IMR-90 (cell line): ENCODE measurements around the gene NCBP2L. TPM values are rescaled to one million over a fixed set of nuclear protein-coding genes. Genes with fewer than 3 reads are reported as not detected.

ENCODE experiments used
- ATAC-seq: fragments of 200-7000 bp; cut with Tn5 transposase; 2 replicates; pipeline ENCODE4 v1.9.1; 2020; ENCODE audit warnings: low read depth, mild to moderate bottlenecking, moderate library complexity
- BruUV-seq: library from RNA; stranded (reverse); fragments of 400-500 nt; replicated peaks from 2 replicates; lab custom pipeline; 2021; lab: Mats Ljungman, UMichigan
- CTCF ChIA-PET: fragments of 300-600 bp; formaldehyde crosslinking; extraction: SDS; loops from one replicate; lab custom pipeline; 2021; ENCODE audit warnings: antibody characterized with exemption; lab: Yijun Ruan, JAX
- POLR2A ChIA-PET: fragments of 300-600 bp; sonication (Branson Sonifier 250); formaldehyde crosslinking; loops from one replicate; lab custom pipeline; 2022; ENCODE audit warnings: antibody characterized with exemption; ENCODE audit not compliant: unreplicated experiment; lab: Charles Lee
- DNase-seq: peaks from one replicate; pipeline ENCODE4 v3.0.0; 2013
- H2AFZ ChIP-seq: replicated peaks from 2 replicates; pipeline ENCODE3; 2013; ENCODE audit warnings: low read length, mild to moderate bottlenecking; ENCODE audit not compliant: poor library complexity
- H2AK5ac ChIP-seq: 2 replicates; pipeline ENCODE4 v1.6.1; 2013; ENCODE audit warnings: low read depth, low read length, inconsistent platforms
- H2AK9ac ChIP-seq: replicated peaks from 2 replicates; pipeline ENCODE3; 2013; ENCODE audit warnings: mild to moderate bottlenecking, low read depth, low read length, moderate library complexity; ENCODE audit not compliant: poor library complexity
- H2BK120ac ChIP-seq: 2 replicates; pipeline ENCODE4 v1.6.1; 2013; ENCODE audit warnings: low read depth, low read length, inconsistent platforms
- H2BK15ac ChIP-seq: 3 replicates; pipeline ENCODE4 v1.6.1; 2013; ENCODE audit warnings: low read depth, low read length, inconsistent platforms
- H2BK20ac ChIP-seq: 2 replicates; pipeline ENCODE4 v1.6.1; 2013; ENCODE audit warnings: low read depth, mild to moderate bottlenecking, inconsistent platforms, low read length, moderate library complexity
- H2BK5ac ChIP-seq: 2 replicates; pipeline ENCODE4 v1.6.1; 2013; ENCODE audit warnings: mild to moderate bottlenecking, low read depth, low read length, inconsistent platforms; ENCODE audit not compliant: poor library complexity, severe bottlenecking
- H3K14ac ChIP-seq: replicated peaks from 2 replicates; pipeline ENCODE4 v1.6.1; 2013; ENCODE audit warnings: low read depth, low read length, inconsistent platforms
- H3K18ac ChIP-seq: 2 replicates; pipeline ENCODE4 v1.6.1; 2013; ENCODE audit warnings: low read depth, low read length, control low read depth
- H3K23ac ChIP-seq: 2 replicates; pipeline ENCODE4 v1.6.1; 2013; ENCODE audit warnings: low read depth, low read length, inconsistent platforms
- H3K27ac ChIP-seq: 2 replicates; pipeline ENCODE4 v1.5.1; 2013; ENCODE audit warnings: mild to moderate bottlenecking, control low read depth, low read length; ENCODE audit not compliant: insufficient read depth
- H3K27me3 ChIP-seq: 2 replicates; pipeline ENCODE4 v1.6.1; 2013; ENCODE audit warnings: low read length; ENCODE audit not compliant: control insufficient read depth, insufficient read depth
- H3K36me3 ChIP-seq: 2 replicates; pipeline ENCODE4 v1.6.1; 2013; ENCODE audit warnings: low read length, mixed read lengths; ENCODE audit not compliant: control insufficient read depth, insufficient read depth
- H3K4ac ChIP-seq: 2 replicates; pipeline ENCODE4 v1.6.1; 2013; ENCODE audit warnings: low read depth, low read length, inconsistent platforms
- H3K4me1 ChIP-seq: 2 replicates; pipeline ENCODE4 v1.6.1; 2013; ENCODE audit warnings: low read length, mixed read lengths; ENCODE audit not compliant: control insufficient read depth, insufficient read depth
- H3K4me2 ChIP-seq: 2 replicates; pipeline ENCODE4 v1.6.1; 2013; ENCODE audit warnings: low read depth, mild to moderate bottlenecking, control low read depth, low read length, moderate library complexity
- H3K4me3 ChIP-seq: 2 replicates; pipeline ENCODE4 v1.5.1; 2013; ENCODE audit warnings: low read depth, mild to moderate bottlenecking, control low read depth, low read length, moderate library complexity; ENCODE audit not compliant: insufficient read depth
- H3K56ac ChIP-seq: 2 replicates; pipeline ENCODE4 v1.6.1; 2013; ENCODE audit warnings: low read length, inconsistent platforms; ENCODE audit not compliant: insufficient read depth; ENCODE audit errors: extremely low read depth
- H3K79me1 ChIP-seq, 2 experiments: 2 replicates each; pipeline ENCODE4 v1.6.1; 2013; ENCODE audit warnings: low read length in 2 of 2, inconsistent platforms in 1 of 2, low read depth in 1 of 2
- H3K9ac ChIP-seq: 2 replicates; pipeline ENCODE4 v1.6.1; 2013; ENCODE audit warnings: low read depth, low read length, control low read depth
- H3K9me1 ChIP-seq: 2 replicates; pipeline ENCODE4 v1.6.1; 2013; ENCODE audit warnings: low read length, inconsistent platforms; ENCODE audit not compliant: insufficient read depth
- H3K9me3 ChIP-seq: 2 replicates; pipeline ENCODE4 v1.6.1; 2013; ENCODE audit warnings: low read length; ENCODE audit not compliant: control insufficient read depth, insufficient read depth
- H4K20me1 ChIP-seq: 2 replicates; pipeline ENCODE4 v1.6.1; 2013; ENCODE audit warnings: low read length, inconsistent platforms; ENCODE audit not compliant: insufficient read depth
- H4K5ac ChIP-seq: 2 replicates; pipeline ENCODE4 v1.6.1; 2013; ENCODE audit warnings: mild to moderate bottlenecking, low read depth, low read length, control low read depth
- H4K8ac ChIP-seq, 2 experiments: 2 replicates each; pipeline ENCODE4 v1.6.1; 2013; ENCODE audit warnings: low read depth in 2 of 2, low read length in 2 of 2, control low read depth in 1 of 2, inconsistent platforms in 1 of 2
- H4K91ac ChIP-seq: 2 replicates; pipeline ENCODE4 v1.6.1; 2013; ENCODE audit warnings: low read depth, low read length, inconsistent platforms; ENCODE audit not compliant: insufficient read depth
- CEBPB ChIP-seq: IDR thresholded peaks from 2 replicates; pipeline ENCODE4 v1.6.1; 2012; ENCODE audit warnings: low read depth, low read length, improper control_type of control experiment
- CHD1 ChIP-seq: IDR thresholded peaks from 2 replicates; pipeline ENCODE4 v1.6.1; 2012; ENCODE audit warnings: low read depth, low read length, improper control_type of control experiment
- FOS ChIP-seq: fragments of 150-350 bp; IDR thresholded peaks from 2 replicates; pipeline ENCODE4 v1.6.1; 2016; ENCODE audit warnings: low read depth, low read length
- MAZ ChIP-seq: IDR thresholded peaks from 2 replicates; pipeline ENCODE4 v1.6.1; 2012; ENCODE audit warnings: low read depth, mild to moderate bottlenecking, low read length, improper control_type of control experiment, moderate library complexity, borderline replicate concordance
- MXI1 ChIP-seq: IDR thresholded peaks from 2 replicates; pipeline ENCODE4 v1.6.1; 2012; ENCODE audit warnings: low read depth, mild to moderate bottlenecking, low read length, moderate library complexity, borderline replicate concordance
- POLR2A ChIP-seq: IDR thresholded peaks from 2 replicates; pipeline ENCODE4 v1.6.1; 2012; ENCODE audit warnings: mild to moderate bottlenecking, low read depth, low read length
- RAD21 ChIP-seq: IDR thresholded peaks from 2 replicates; pipeline ENCODE4 v1.6.1; 2012; ENCODE audit warnings: low read length, improper control_type of control experiment
- RCOR1 ChIP-seq: IDR thresholded peaks from 2 replicates; pipeline ENCODE4 v1.6.1; 2012; ENCODE audit warnings: mild to moderate bottlenecking, low read length, improper control_type of control experiment; ENCODE audit not compliant: insufficient replicate concordance
- RFX5 ChIP-seq: IDR thresholded peaks from 2 replicates; pipeline ENCODE4 v1.8.0; 2012; ENCODE audit warnings: low read depth, mild to moderate bottlenecking, low read length, moderate library complexity
- SMC3 ChIP-seq: fragments of 150-350 bp; IDR thresholded peaks from 2 replicates; pipeline ENCODE4 v1.6.1; 2016; ENCODE audit warnings: low read depth, mild to moderate bottlenecking, antibody characterized with exemption, low read length, moderate library complexity
- WGBS, 2 experiments: methylation state at CpG; one replicate each; pipeline versions ENCODE4 v1.1.5 to v1.1.7; 2013; ENCODE audit warnings: missing lambda C conversion rate in 2 of 2; ENCODE audit not compliant: insufficient read length in 1 of 2; ENCODE audit errors: extremely low coverage in 2 of 2; 5-methylcytosine and 5-hydroxymethylcytosine counted together
- dilution Hi-C: fragments of 300-500 bp; cut with HindIII; formaldehyde crosslinking; loops from one replicate; pipeline ENCODE4 v1.14.3; 2018; ENCODE audit warnings: low sequenced_read_pairs; ENCODE audit not compliant: unreplicated experiment
- in situ Hi-C: fragments of 300-500 bp; cut with MboI; formaldehyde crosslinking; loops from 3 replicates; pipeline ENCODE4 v1.14.3; 2019; ENCODE audit warnings: low sequenced_read_pairs, inconsistent platforms, mixed read lengths
- intact Hi-C: fragments of 100-400 bp; cut with micrococcal nuclease; formaldehyde crosslinking; loops from 2 replicates; pipeline ENCODE4 v1.10.0; 2022
- polyA plus RNA-seq, 3 experiments: library from polyadenylated mRNA; depleted of rRNA; stranded (reverse); fragments of >200 nt; gene quantifications; 2 replicates each; pipeline ENCODE4 v1.2.3, GENCODE V29; 2012; ENCODE audit warnings: low replicate concordance in 1 of 3
- total RNA-seq: library from RNA; depleted of rRNA; stranded (reverse); fragments of >200 nt; gene quantifications from 2 replicates; pipeline ENCODE4 v1.2.3, GENCODE V29; 2012
- TF ChIP-seq, protein P1 (sequence below): conservative IDR thresholded peaks from 2 replicates; pipeline ENCODE4 v1.5.1; 2012; ENCODE audit warnings: mild to moderate bottlenecking, low read depth, low read length, improper control_type of control experiment
- TF ChIP-seq, protein P2 (sequence below): fragments of 150-350 bp; IDR thresholded peaks from 2 replicates; pipeline ENCODE4 v1.6.1; 2016; ENCODE audit warnings: low read depth, mild to moderate bottlenecking, low read length, moderate library complexity, borderline replicate concordance

Gene NCBP2L
- total and polyA plus RNA-seq, 2 of the 4 experiments (the other 2 are of a cell fraction), result not detected

DNA sequence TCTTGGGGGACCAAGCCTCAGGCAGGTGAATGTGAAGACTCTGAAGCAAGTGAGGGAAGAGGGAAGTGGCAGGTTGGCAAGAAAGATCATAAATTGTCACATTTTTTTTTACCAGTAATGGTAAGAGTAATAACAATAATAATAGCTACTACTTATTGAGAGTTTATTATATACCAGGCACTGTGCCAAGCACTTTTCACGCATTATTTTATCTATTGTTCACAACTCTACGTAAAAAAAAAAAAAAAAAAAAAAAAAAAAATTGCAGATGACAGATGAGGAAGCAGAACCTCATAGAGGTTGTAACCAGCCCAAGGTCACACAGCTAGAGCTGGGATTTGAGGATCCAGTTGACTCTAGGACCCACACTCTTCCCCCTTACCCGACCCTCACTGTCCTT is 42.9 kb upstream of the NCBP2L start:
- Histone ChIP-seq H3K4me1 (peaks cover 5% of the 10 kb centered on the region), H3K18ac (no peak overlapping the region), H4K91ac (no peak overlapping the region), H3K27ac (no peak overlapping the region), H2BK5ac (no peak overlapping the region), H3K79me1 (no peaks in the 10 kb centered on the region), H4K20me1 (peaks cover 4% of the 10 kb centered on the region; the same call in 1 of the 2 replicates), H3K4ac (no peak overlapping the region), H3K14ac (no peak overlapping the region), H3K27me3 (peaks cover 22% of the 10 kb centered on the region), H3K4me2 (no peak overlapping the region), H3K56ac (no peak overlapping the region), H3K23ac (no peak overlapping the region), H3K36me3 (no peaks in the 10 kb centered on the region), H3K9me3 (no peaks in the 10 kb centered on the region), H2AK9ac (no peak overlapping the region), H4K5ac (no peak overlapping the region), H4K8ac (no peak overlapping the region), H2BK15ac (no peak overlapping the region), H3K9ac (no peak overlapping the region), H3K4me3 (no peak overlapping the region), H2AFZ (no peak overlapping the region), H2BK20ac (no peak overlapping the region), H3K9me1 (no peaks in the 10 kb centered on the region), H2AK5ac (no peak overlapping the region), H2BK120ac (no peak overlapping the region)
- in situ Hi-C loops, result no loop called here
- ChIA-PET POLR2A (no interaction called here), CTCF (interaction anchor here (0.5 kb wide), 1 partner anchor 90 kb away, joined by 4 read pairs; no protein-coding TSS in a partner anchor)
- dilution Hi-C loops, result no loop called here
- ATAC-seq, result no peak
- no CpG with 5 or more reads among the region's 3 CpGs for WGBS, 2 experiments
- intact Hi-C loops, result no loop called here
- BruUV-seq, result no TSS peak
- TF ChIP-seq, protein P1, sequence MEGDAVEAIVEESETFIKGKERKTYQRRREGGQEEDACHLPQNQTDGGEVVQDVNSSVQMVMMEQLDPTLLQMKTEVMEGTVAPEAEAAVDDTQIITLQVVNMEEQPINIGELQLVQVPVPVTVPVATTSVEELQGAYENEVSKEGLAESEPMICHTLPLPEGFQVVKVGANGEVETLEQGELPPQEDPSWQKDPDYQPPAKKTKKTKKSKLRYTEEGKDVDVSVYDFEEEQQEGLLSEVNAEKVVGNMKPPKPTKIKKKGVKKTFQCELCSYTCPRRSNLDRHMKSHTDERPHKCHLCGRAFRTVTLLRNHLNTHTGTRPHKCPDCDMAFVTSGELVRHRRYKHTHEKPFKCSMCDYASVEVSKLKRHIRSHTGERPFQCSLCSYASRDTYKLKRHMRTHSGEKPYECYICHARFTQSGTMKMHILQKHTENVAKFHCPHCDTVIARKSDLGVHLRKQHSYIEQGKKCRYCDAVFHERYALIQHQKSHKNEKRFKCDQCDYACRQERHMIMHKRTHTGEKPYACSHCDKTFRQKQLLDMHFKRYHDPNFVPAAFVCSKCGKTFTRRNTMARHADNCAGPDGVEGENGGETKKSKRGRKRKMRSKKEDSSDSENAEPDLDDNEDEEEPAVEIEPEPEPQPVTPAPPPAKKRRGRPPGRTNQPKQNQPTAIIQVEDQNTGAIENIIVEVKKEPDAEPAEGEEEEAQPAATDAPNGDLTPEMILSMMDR, result no peak
- TF ChIP-seq CEBPB (no peak), MXI1 (no peak), RAD21 (no peak), SMC3 (no peak), RFX5 (no peak), CHD1 (no peak), FOS (no peak), MAZ (no peak), RCOR1 (no peak), POLR2A (no peak)
- TF ChIP-seq, protein P2, sequence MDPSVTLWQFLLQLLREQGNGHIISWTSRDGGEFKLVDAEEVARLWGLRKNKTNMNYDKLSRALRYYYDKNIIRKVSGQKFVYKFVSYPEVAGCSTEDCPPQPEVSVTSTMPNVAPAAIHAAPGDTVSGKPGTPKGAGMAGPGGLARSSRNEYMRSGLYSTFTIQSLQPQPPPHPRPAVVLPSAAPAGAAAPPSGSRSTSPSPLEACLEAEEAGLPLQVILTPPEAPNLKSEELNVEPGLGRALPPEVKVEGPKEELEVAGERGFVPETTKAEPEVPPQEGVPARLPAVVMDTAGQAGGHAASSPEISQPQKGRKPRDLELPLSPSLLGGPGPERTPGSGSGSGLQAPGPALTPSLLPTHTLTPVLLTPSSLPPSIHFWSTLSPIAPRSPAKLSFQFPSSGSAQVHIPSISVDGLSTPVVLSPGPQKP, result no peak
- no peak for DNase-seq
